Measurements from ENCODE around the gene FICD.

The FICD gene

DNA sequence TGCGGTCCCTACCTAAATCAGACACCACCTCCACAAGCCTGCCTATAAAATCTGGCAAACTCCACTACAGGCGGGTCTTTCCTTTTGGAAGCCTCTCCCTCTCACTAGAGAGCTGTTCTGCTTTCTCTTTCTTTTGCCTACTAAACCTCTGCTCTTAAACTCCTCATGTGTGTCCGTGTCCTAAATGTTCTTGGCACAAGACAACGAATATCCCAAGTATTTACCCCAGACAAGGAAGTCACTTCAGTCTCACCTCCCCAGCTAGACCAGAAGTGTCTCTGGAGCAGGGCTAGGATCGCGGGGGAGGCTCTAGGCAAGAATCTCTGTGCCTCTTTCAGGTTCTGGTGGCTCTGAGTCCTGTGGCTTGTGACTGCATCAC, 37.2 kb upstream of the FICD start:
- FAIRE-seq (no peak), DNase-seq (ENCODE audit: insufficient read length, low spot score) (no peak)
- TF ChIP-seq, protein P1, sequence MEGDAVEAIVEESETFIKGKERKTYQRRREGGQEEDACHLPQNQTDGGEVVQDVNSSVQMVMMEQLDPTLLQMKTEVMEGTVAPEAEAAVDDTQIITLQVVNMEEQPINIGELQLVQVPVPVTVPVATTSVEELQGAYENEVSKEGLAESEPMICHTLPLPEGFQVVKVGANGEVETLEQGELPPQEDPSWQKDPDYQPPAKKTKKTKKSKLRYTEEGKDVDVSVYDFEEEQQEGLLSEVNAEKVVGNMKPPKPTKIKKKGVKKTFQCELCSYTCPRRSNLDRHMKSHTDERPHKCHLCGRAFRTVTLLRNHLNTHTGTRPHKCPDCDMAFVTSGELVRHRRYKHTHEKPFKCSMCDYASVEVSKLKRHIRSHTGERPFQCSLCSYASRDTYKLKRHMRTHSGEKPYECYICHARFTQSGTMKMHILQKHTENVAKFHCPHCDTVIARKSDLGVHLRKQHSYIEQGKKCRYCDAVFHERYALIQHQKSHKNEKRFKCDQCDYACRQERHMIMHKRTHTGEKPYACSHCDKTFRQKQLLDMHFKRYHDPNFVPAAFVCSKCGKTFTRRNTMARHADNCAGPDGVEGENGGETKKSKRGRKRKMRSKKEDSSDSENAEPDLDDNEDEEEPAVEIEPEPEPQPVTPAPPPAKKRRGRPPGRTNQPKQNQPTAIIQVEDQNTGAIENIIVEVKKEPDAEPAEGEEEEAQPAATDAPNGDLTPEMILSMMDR (IDR thresholded peaks at IDR 0.05; ENCODE audit: insufficient read depth, missing control alignments) = no peak

- no peak for FAIRE-seq
Observed at GRCh38 chr12:108478611-108479206, 36.4 kb upstream of the FICD start.

GRCh38 chr12:108479364-108480070, 35.6 kb upstream of the FICD start:
- TF ChIP-seq, protein P1 (IDR thresholded peaks at IDR 0.05; ENCODE audit: insufficient read depth, missing control alignments) = no peak
- DNase-seq (ENCODE audit: insufficient read length, low spot score) (no peak), FAIRE-seq (no peak)

More at GRCh38 chr12:108478611-108479206, 36.4 kb upstream of the FICD start:
- DNase-seq (ENCODE audit: insufficient read length, low spot score) = no peak
- TF ChIP-seq, protein P1 (IDR thresholded peaks at IDR 0.05; ENCODE audit: insufficient read depth, missing control alignments) = no peak

DNA sequence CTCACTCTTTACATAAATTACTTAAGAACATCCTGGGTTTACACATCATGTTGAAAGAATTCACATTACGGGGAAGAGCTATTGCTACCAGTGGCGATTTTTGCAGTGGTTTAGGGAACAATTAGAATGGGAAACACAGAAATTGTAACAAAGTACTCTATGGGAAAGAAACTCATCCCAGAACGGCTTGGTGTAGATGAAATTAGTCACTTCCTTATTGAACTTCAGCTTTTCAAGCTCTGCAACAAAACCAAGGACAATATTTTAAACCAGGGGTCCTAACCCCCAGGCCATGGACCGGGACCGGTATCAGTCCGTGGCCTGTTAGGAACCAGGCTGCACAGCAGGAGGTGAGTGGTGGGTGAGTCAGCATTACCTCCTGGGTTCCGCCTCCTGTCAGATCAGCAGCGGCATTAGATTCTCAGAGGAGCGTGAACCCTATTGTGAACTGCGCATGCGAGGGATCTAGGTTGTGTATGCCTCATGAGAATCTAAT, 32.3 kb upstream of the FICD start:
- TF ChIP-seq, protein P1 (IDR thresholded peaks at IDR 0.05; ENCODE audit: insufficient read depth, missing control alignments) = no peak
- DNase-seq (ENCODE audit: insufficient read length, low spot score) = no peak
- no peak for FAIRE-seq

DNA sequence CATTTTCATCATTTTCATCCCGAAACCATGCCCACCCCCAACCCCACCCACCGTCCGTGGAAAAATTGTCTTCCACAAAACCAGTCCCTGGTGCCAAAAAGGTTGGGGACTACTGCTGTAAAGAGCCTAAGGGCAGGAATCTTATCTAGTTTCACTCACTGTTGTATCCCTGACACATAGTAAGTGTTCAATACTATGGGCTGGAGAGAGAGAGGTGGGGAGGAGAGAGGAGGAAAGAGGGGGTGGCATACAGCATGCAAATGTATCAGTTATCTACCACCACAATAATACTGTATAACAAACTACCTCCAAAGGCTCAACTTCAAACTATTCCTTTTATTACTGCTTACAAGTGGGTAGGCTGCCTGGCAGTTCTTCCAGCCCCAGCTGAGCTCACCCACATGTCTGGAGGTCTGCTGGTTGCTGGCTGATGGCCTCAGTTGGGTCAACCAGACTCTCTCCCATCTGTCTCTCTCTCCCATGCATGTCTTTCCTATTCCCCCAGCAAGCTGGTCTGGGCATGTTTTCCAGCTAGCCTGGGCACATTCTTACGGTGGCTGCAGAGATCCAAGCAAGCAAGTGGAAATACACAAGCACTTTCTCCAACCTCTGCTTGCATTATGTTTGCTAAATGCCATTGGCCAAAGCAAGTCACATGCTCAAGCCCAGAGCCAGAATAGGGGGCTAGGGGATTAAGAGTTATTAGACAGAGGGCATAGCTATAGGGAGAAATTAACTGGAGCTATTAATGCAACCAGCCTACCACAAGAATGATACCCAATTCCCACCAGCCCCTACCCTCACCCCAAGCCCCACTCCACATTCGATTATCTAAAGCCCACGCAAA, 31.6 kb upstream of the FICD start:
- DNase-seq (ENCODE audit: insufficient read length, low spot score) = no peak
- TF ChIP-seq, protein P1 (IDR thresholded peaks at IDR 0.05; ENCODE audit: insufficient read depth, missing control alignments) = no peak
- FAIRE-seq = no peak

DNA sequence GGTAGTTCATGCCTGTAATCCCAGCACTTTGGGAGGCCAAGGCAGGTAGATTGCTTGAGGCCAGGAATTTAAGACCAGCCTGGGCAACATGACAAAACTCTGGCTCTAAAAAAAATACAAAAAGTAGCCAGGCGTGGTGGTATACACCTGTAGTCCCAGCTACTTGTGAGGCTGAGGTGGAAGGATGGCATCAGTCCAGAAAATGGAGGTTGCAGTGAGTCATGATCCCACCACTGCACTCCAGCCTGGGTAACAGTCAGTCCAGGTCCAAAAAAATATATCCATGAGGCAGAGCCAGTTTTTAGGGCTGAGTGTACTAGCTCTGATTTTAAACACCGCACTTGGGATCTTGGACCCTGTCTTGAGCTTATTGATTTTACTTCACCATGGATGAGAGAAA, 30.6 kb upstream of the FICD start:
- FAIRE-seq = no peak
- TF ChIP-seq, protein P1 (IDR thresholded peaks at IDR 0.05; ENCODE audit: insufficient read depth, missing control alignments) = no peak
- DNase-seq (ENCODE audit: insufficient read length, low spot score) = no peak

Data from D721Med (cell line).